WERI-Rb-1 (cell line): ENCODE results near the gene MYL11.

Source experiments
- DNase-seq: peaks from one replicate; pipeline ENCODE4 v3.0.0-alpha.2; 2020
- H3K27ac ChIP-seq: fragments of 250-450 bp; sonication (Bioruptor Pico); 2 replicates; pipeline ENCODE4 v1.5.1; 2020; ENCODE audit warnings: mild to moderate bottlenecking, moderate library complexity
- H3K27me3 ChIP-seq: fragments of 250-450 bp; sonication (Bioruptor Pico); 2 replicates; pipeline ENCODE4 v1.5.1; 2021; ENCODE audit warnings: mild to moderate bottlenecking, low read depth, moderate library complexity; ENCODE audit not compliant: insufficient read depth, severe bottlenecking
- H3K36me3 ChIP-seq: fragments of 250-450 bp; sonication (Bioruptor Pico); 2 replicates; pipeline ENCODE4 v1.5.1; 2020; ENCODE audit warnings: mild to moderate bottlenecking, moderate library complexity
- H3K4me3 ChIP-seq: 2 replicates; pipeline ENCODE4 v1.5.1; 2011; ENCODE audit warnings: low read depth, mild to moderate bottlenecking, control low read depth, low read length
- H3K9me3 ChIP-seq: fragments of 250-450 bp; sonication (Bioruptor Pico); 2 replicates; pipeline ENCODE4 v1.5.1; 2021; ENCODE audit warnings: mild to moderate bottlenecking, moderate library complexity; ENCODE audit not compliant: severe bottlenecking
- TF ChIP-seq, protein P1 (sequence below): IDR thresholded peaks from 2 replicates; pipeline ENCODE4 v1.5.1; 2011; ENCODE audit warnings: low read depth, mild to moderate bottlenecking, control low read depth, inconsistent platforms, low read length

MYL11 gene

DNA sequence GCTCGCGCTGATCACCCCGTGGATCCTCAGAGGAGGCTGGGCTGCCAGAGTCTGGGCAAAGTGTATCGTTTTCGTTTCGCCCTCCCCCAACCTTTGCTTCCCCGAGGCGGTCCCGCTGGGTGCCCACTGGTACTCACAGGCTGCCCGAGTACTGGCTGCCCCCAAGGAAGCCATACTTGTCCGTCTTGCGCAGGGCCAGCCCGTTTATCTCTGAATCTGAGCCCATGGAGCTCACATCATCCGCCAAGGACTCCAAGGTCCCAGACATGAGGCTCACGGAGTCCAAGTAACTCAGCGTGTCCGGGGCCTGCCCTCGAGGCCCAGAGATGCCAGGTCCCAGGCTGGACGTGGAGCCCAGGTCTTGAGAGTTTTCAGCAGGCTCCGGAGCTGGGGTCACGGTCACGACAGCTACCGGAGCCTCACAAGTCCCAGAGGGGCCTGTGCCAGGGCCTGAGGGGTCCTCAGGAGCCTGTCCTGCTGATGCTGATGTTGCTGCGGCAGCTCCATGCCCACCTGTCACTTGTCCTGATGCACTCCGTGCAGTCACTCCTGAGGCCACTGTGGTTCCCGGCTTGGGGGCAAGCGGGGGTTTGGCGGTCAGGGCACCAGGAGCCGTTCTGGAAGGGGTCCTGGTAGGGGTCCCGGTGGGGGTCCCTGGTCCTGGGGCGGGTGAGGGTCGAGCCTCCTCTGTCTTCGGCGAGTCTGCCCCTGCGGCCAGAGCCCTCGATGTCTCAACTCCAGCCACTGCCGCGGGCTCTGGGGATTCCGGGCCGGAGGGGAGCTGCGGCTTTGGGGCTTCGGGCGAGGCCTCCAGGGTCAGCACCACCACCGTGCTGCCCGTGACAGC lies 5.3 kb upstream of the MYL11 start:
- Histone ChIP-seq H3K4me3 (peak overlapping the region; percentile 73), H3K9me3 (no peaks in the 10 kb centered on the region), H3K36me3 (peaks cover 38% of the 10 kb centered on the region), H3K27ac (peak overlapping the region; percentile 64), H3K27me3 (no peaks in the 10 kb centered on the region)
- DNase-seq, result no peak
- TF ChIP-seq, protein P1, sequence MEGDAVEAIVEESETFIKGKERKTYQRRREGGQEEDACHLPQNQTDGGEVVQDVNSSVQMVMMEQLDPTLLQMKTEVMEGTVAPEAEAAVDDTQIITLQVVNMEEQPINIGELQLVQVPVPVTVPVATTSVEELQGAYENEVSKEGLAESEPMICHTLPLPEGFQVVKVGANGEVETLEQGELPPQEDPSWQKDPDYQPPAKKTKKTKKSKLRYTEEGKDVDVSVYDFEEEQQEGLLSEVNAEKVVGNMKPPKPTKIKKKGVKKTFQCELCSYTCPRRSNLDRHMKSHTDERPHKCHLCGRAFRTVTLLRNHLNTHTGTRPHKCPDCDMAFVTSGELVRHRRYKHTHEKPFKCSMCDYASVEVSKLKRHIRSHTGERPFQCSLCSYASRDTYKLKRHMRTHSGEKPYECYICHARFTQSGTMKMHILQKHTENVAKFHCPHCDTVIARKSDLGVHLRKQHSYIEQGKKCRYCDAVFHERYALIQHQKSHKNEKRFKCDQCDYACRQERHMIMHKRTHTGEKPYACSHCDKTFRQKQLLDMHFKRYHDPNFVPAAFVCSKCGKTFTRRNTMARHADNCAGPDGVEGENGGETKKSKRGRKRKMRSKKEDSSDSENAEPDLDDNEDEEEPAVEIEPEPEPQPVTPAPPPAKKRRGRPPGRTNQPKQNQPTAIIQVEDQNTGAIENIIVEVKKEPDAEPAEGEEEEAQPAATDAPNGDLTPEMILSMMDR, result no peak

DNA sequence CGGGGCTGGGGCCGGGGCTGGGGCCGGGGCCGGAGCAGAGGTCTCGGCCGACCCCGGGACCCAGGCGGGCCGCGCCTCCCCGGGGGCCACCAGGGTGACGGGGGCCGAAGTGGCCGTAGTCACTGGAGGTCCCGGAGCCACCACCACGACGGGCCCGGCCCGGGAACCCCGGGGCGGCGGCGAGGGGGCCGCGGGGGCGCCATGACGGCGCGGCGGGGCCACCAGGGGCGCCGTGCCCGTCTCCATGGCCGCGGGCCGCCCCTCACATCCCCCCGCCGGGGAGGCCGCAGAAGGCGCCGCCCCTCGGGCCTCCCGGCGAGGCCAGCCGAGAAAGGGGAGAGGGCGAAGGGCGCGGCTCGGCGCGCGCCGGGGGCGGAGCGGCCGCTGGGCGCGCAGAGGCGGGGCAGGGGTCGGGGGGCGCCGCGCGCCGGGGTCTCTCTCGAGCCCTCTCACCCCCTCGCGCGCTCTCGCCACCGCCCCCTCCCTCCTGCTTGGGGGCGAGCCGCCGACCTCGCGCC lies 4.6 kb upstream of the MYL11 start:
- Histone ChIP-seq H3K27ac (peak overlapping the region; percentile 64), H3K9me3 (no peaks in the 10 kb centered on the region), H3K27me3 (no peaks in the 10 kb centered on the region), H3K4me3 (peak overlapping the region; percentile 73), H3K36me3 (peaks cover 31% of the 10 kb centered on the region)
- DNase-seq, result no peak
- TF ChIP-seq, protein P1, result no peak

DNA sequence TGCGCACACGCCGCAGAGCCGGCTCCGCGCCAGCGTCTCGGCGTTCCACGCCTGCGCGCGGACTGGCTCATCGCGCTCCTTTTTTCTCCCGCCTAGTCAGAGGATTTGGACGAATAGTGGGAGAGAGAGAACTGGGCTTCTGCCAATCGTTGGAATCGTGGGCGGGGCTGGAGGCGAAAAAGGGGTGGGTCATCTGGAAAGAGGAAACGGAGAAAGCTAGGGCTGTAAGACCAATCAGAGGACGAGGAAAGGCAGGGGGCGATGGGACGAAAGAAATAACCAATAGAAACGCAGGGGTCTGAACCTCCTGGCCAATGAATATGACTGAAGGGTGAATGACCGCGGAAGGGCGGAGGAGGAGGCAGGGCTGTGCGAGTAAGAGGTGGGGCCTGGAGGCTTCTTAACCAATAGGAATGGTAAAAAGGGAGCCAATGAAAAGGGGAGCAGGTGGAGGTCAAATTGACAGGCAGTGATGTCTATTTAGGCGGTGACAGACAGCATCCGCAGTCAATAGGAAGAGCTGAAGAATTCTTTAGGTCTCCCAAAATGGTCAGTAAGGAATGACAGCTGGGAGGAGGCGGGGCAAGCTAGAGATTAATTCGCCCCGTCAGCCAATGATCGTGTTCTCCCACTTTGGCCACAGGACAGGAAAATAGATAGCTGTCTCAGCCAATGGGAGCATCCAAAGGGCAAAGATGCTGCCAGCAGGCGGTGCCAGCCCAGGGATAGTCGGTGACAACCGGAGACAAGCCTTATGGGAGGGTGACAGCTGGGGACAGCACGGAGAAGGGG lies 4.0 kb upstream of the MYL11 start, which contains the start of gene TBC1D10B:
TSS of gene TBC1D10B (minus strand) at position 39 of the 792 bp plus-strand sequence. CDS start 311 bp downstream, outside the sequence.
- TF ChIP-seq, protein P1, result peak; percentile 40
- no peaks in the 10 kb centered on the region for H3K27me3 ChIP-seq
- H3K4me3 ChIP-seq, result peak within 1 kb of the TSS; percentile 73
- H3K9me3 ChIP-seq, result no peaks in the 10 kb centered on the region
- H3K27ac ChIP-seq, result peak within 1 kb of the TSS; percentile 90
- peaks cover 24% of the 10 kb centered on the region for H3K36me3 ChIP-seq
- peak; percentile 100 for DNase-seq

DNA sequence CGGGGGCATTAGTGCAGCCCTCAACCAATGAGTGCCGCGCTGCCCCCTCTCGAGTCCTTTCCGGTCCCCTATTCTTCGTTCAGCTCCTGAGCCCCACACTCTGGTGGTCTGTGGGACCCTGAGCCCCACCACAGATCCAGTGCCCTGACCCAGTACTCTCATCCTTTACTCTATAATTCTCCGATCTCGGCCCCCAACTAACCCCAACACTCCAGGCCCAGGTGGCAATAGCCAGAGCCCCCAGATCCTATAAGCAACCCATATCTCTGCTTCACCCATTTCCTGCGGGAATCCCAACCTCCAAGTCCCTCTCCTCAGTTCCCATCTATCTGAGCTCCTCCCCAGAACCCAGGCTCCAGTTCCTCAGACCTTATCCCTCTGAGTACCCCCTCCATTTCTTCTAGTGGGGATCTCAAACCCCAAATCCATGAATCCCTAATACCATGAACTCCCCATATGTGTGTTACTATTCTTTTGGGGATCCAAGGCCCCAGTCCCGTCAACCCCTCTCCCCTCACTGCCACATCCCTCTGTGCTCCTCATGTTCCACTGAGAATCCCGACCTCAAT lies 3.3 kb upstream of the MYL11 start:
- H3K36me3 ChIP-seq, result peaks cover 18% of the 10 kb centered on the region
- H3K4me3 ChIP-seq, result peak overlapping the region; percentile 45
- no peaks in the 10 kb centered on the region for H3K9me3 ChIP-seq
- TF ChIP-seq, protein P1, result no peak
- H3K27me3 ChIP-seq, result no peaks in the 10 kb centered on the region
- H3K27ac ChIP-seq, result peak overlapping the region; percentile 90
- DNase-seq, result no peak

DNA sequence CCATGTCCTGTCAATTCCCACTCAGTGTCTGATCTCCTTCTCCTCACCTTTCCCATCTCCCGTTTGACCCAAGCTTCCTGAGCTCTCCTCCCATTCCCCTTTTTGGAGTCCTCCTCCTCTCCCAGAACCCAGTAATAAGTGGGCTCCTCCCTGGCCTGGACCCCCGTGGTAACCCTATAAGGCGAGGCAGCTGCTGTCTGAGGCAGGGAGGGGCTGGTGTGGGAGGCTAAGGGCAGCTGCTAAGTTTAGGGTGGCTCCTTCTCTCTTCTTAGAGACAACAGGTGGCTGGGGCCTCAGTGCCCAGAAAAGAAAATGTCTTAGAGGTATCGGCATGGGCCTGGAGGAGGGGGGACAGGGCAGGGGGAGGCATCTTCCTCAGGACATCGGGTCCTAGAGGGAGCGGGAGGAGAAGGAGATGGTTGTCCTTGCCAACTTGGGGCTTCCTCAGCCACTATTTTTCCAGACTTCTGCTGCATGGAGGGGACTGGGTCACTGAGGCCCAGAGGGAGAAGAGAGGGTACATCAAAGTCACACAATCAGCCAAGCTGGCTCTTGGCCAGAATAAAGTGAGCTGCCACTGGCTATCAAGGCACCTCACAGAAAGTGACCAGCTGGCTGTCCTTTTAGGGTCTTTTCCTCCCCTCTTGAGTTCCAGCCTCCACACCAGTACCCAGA lies 2.4 kb upstream of the MYL11 start:
- TF ChIP-seq, protein P1, result no peak
- Histone ChIP-seq H3K9me3 (no peaks in the 10 kb centered on the region), H3K27ac (peak overlapping the region; percentile 90), H3K27me3 (no peaks in the 10 kb centered on the region), H3K36me3 (peaks cover 12% of the 10 kb centered on the region), H3K4me3 (no peak overlapping the region)
- no peak for DNase-seq
